Liver (tissue), 9 donors: Measurements from ENCODE around the gene PTPRD. TPM values are rescaled to one million over a fixed set of nuclear protein-coding genes. Genes with fewer than 3 reads are reported as not detected.

Experiments used
- DNase-seq: peaks from one replicate; pipeline ENCODE4 v3.0.0-alpha.2; 2017; ENCODE audit warnings: low spot score
- H3K27ac ChIP-seq, 2 donors: one replicate each; pipeline ENCODE4 v1.7.0; 2013; ENCODE audit warnings: inconsistent platforms in 2 of 2, low read length in 2 of 2, control low read depth in 1 of 2, low read depth in 1 of 2, mild to moderate bottlenecking in 1 of 2
- H3K27me3 ChIP-seq, 4 donors: one replicate each; pipeline versions ENCODE4 v1.6.1 to v1.7.0; 2013; ENCODE audit warnings: low read length in 3 of 4, inconsistent platforms in 1 of 4, mild to moderate bottlenecking in 1 of 4, moderate library complexity in 1 of 4; ENCODE audit not compliant: control insufficient read depth in 4 of 4, insufficient read depth in 4 of 4
- H3K36me3 ChIP-seq, 4 donors: one replicate each; pipeline versions ENCODE4 v1.6.1 to v1.7.0; 2013; ENCODE audit warnings: low read length in 3 of 4, mild to moderate bottlenecking in 3 of 4, low read depth in 1 of 4, moderate library complexity in 1 of 4; ENCODE audit not compliant: control insufficient read depth in 4 of 4, insufficient read depth in 3 of 4
- H3K4me1 ChIP-seq, 4 donors: one replicate each; pipeline versions ENCODE4 v1.6.1 to v1.7.0; 2013; ENCODE audit warnings: low read length in 3 of 4, mild to moderate bottlenecking in 3 of 4, moderate library complexity in 1 of 4; ENCODE audit not compliant: control insufficient read depth in 4 of 4, insufficient read depth in 4 of 4
- H3K4me3 ChIP-seq, 3 donors: one replicate each; pipeline versions ENCODE4 v1.6.1 to v1.7.0; 2013; ENCODE audit warnings: low read length in 3 of 3, control low read depth in 1 of 3, low read depth in 1 of 3, mild to moderate bottlenecking in 1 of 3
- H3K9ac ChIP-seq, 2 donors: one replicate each; pipeline ENCODE4 v1.7.0; 2013; ENCODE audit warnings: low read length in 2 of 2, mild to moderate bottlenecking in 2 of 2, moderate library complexity in 2 of 2, control low read depth in 1 of 2, low read depth in 1 of 2
- H3K9me3 ChIP-seq, 4 donors: one replicate each; pipeline versions ENCODE4 v1.6.1 to v1.7.0; 2013; ENCODE audit warnings: low read length in 3 of 4; ENCODE audit not compliant: control insufficient read depth in 4 of 4
- ATF3 ChIP-seq: IDR thresholded peaks from 2 replicates; pipeline ENCODE4 v1.6.1; 2016; ENCODE audit warnings: antibody characterized with exemption
- CTCF ChIP-seq: fragments of 150-350 bp; IDR thresholded peaks from 2 replicates; pipeline ENCODE4 v1.5.1; 2017; ENCODE audit warnings: improper control_type of control experiment, low read depth, low read length; ENCODE audit not compliant: missing input control
- EGR1 ChIP-seq, 2 donors: IDR thresholded peaks; 2 replicates each; pipeline ENCODE4 v1.6.1; 2016 to 2018; ENCODE audit warnings: antibody characterized with exemption in 2 of 2, low read depth in 2 of 2
- FOXA1 ChIP-seq: IDR thresholded peaks from 2 replicates; pipeline ENCODE4 v1.6.1; 2016; ENCODE audit warnings: antibody characterized with exemption
- GABPA ChIP-seq, 2 donors: IDR thresholded peaks in 1 of 2; conservative IDR thresholded peaks in 1 of 2; 2 replicates each; pipeline ENCODE4 v1.6.1; 2016; ENCODE audit warnings: antibody characterized with exemption in 2 of 2, mild to moderate bottlenecking in 1 of 2, moderate library complexity in 1 of 2
- HNF4A ChIP-seq, 2 donors: conservative IDR thresholded peaks; 2 replicates each; pipeline ENCODE4 v1.6.1; 2016; ENCODE audit warnings: antibody characterized with exemption in 2 of 2, mild to moderate bottlenecking in 2 of 2
- HNF4G ChIP-seq: IDR thresholded peaks from 2 replicates; pipeline ENCODE4 v1.6.1; 2016; ENCODE audit warnings: antibody characterized with exemption
- JUND ChIP-seq, 2 donors: IDR thresholded peaks; 2 replicates each; pipeline ENCODE4 v1.6.1; 2016; ENCODE audit warnings: antibody characterized with exemption in 2 of 2
- NR2F2 ChIP-seq: IDR thresholded peaks from 2 replicates; pipeline ENCODE4 v1.6.1; 2016; ENCODE audit warnings: antibody characterized with exemption
- RAD21 ChIP-seq, 2 donors: IDR thresholded peaks; 2 replicates each; pipeline ENCODE4 v1.6.1; 2016; ENCODE audit warnings: antibody characterized with exemption in 2 of 2, mild to moderate bottlenecking in 2 of 2
- RXRA ChIP-seq, 2 donors: IDR thresholded peaks; 2 replicates each; pipeline ENCODE4 v1.6.1; 2017 to 2018; ENCODE audit warnings: antibody characterized with exemption in 2 of 2, mild to moderate bottlenecking in 1 of 2
- TAF1 ChIP-seq: conservative IDR thresholded peaks from 2 replicates; pipeline ENCODE4 v1.6.1; 2016; ENCODE audit warnings: antibody characterized with exemption, mild to moderate bottlenecking
- YY1 ChIP-seq: IDR thresholded peaks from 2 replicates; pipeline ENCODE4 v1.6.1; 2016; ENCODE audit warnings: antibody characterized with exemption, mild to moderate bottlenecking
- WGBS: extraction: QIAGEN DNeasy Blood & Tissue Kit; methylation state at CpG from one replicate; pipeline ENCODE4 v1.1.7; 2013; 5-methylcytosine and 5-hydroxymethylcytosine counted together
- polyA plus RNA-seq, 2 donors: library from polyadenylated mRNA; stranded (reverse) in 1 of 2; unstranded in 1 of 2; fragments of 200-250 nt in 1 of 2; fragments of >200 nt in 1 of 2; fragmentation: Nextera tagmentation in 1 of 2; extraction: Ambion mirVana in 1 of 2; gene quantifications; one replicate each; pipeline versions ENCODE4 v1.2.1 to v1.2.3, GENCODE V29; 2013 to 2015
- total RNA-seq, 2 donors: library from RNA; depleted of rRNA; stranded (reverse); fragments of >200 nt; gene quantifications; one replicate each; pipeline ENCODE4 v1.2.3, GENCODE V29; 2014
- TF ChIP-seq, protein P1 (sequence below): IDR thresholded peaks from 2 replicates; pipeline ENCODE4 v1.6.1; 2016; ENCODE audit warnings: antibody characterized with exemption, mild to moderate bottlenecking
- donor health status: healthy.
- donor health status: healthy.
- donor health status: healthy.
- donor health status: healthy.
- donor health status: healthy.

The PTPRD gene
- total and polyA plus RNA-seq, 4 donors, result 0.78 to 34.2 (median 4.7) TPM

- no peaks in the 10 kb centered on the region for H3K27me3 ChIP-seq
- WGBS, result 70% methylated on average over 4 of the region's 4 CpGs
- H3K9ac ChIP-seq, result no peak overlapping the region
- no peak for TF ChIP-seq RXRA (IDR thresholded peaks at IDR 0.05)
- H3K4me1 ChIP-seq, result no peaks in the 10 kb centered on the region
- no peak for DNase-seq
- H3K4me3 ChIP-seq, result no peak overlapping the region
- no peaks in the 10 kb centered on the region for H3K9me3 ChIP-seq
- H3K36me3 ChIP-seq, result no peaks in the 10 kb centered on the region
- H3K27ac ChIP-seq, result no peak overlapping the region
Observed at GRCh38 chr9:10226996-10227395, 385.8 kb downstream of the PTPRD start.

- Histone ChIP-seq H3K9me3 (no peaks in the 10 kb centered on the region), H3K9ac (no peak overlapping the region), H3K27ac (no peak overlapping the region), H3K36me3 (no peaks in the 10 kb centered on the region), H3K4me1 (no peaks in the 10 kb centered on the region), H3K27me3 (no peaks in the 10 kb centered on the region), H3K4me3 (no peak overlapping the region)
- WGBS, result 62% methylated on average over 3 of the region's 3 CpGs
- DNase-seq, result no peak
- no peak for TF ChIP-seq HNF4G
- no peak for TF ChIP-seq CTCF
- TF ChIP-seq NR2F2, result no peak
- TF ChIP-seq TAF1, result no peak
- TF ChIP-seq JUND (IDR thresholded peaks at IDR 0.05), result no peak
- TF ChIP-seq ATF3, result no peak
- TF ChIP-seq EGR1 (IDR thresholded peaks at IDR 0.05; ENCODE audit: low read depth in 2 of 2), result no peak
- no peak for TF ChIP-seq HNF4A (conservative IDR thresholded peaks at IDR 0.05)
- TF ChIP-seq YY1, result no peak
- TF ChIP-seq GABPA (IDR thresholded peaks at IDR 0.05 in 1 of 2, conservative IDR thresholded peaks at IDR 0.05 in 1 of 2), result no peak
- TF ChIP-seq RXRA (IDR thresholded peaks at IDR 0.05), result no peak
Observed at GRCh38 chr9:10212702-10213101, 400.1 kb downstream of the PTPRD start.

- H3K27me3 ChIP-seq, result no peaks in the 10 kb centered on the region
- TF ChIP-seq HNF4A (conservative IDR thresholded peaks at IDR 0.05) (no peak), RAD21 (IDR thresholded peaks at IDR 0.05) (no peak), FOXA1 (no peak), NR2F2 (no peak), HNF4G (no peak), YY1 (no peak)
- TF ChIP-seq, protein P1, sequence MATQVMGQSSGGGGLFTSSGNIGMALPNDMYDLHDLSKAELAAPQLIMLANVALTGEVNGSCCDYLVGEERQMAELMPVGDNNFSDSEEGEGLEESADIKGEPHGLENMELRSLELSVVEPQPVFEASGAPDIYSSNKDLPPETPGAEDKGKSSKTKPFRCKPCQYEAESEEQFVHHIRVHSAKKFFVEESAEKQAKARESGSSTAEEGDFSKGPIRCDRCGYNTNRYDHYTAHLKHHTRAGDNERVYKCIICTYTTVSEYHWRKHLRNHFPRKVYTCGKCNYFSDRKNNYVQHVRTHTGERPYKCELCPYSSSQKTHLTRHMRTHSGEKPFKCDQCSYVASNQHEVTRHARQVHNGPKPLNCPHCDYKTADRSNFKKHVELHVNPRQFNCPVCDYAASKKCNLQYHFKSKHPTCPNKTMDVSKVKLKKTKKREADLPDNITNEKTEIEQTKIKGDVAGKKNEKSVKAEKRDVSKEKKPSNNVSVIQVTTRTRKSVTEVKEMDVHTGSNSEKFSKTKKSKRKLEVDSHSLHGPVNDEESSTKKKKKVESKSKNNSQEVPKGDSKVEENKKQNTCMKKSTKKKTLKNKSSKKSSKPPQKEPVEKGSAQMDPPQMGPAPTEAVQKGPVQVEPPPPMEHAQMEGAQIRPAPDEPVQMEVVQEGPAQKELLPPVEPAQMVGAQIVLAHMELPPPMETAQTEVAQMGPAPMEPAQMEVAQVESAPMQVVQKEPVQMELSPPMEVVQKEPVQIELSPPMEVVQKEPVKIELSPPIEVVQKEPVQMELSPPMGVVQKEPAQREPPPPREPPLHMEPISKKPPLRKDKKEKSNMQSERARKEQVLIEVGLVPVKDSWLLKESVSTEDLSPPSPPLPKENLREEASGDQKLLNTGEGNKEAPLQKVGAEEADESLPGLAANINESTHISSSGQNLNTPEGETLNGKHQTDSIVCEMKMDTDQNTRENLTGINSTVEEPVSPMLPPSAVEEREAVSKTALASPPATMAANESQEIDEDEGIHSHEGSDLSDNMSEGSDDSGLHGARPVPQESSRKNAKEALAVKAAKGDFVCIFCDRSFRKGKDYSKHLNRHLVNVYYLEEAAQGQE, result no peak
- peak overlapping the region in 1 of 2 donors; percentile 58 for H3K9ac ChIP-seq
- H3K4me3 ChIP-seq, result peak overlapping the region in 2 of 3 donors; percentile 13 to 46
- no peaks in the 10 kb centered on the region for H3K4me1 ChIP-seq
- WGBS, result 51% methylated on average over 3 of the region's 3 CpGs
- H3K36me3 ChIP-seq, result no peaks in the 10 kb centered on the region
- no peak overlapping the region for H3K27ac ChIP-seq
- no peak for DNase-seq
- H3K9me3 ChIP-seq, result no peaks in the 10 kb centered on the region
Observed at GRCh38 chr9:10208691-10209069, 404.1 kb downstream of the PTPRD start.
